Measurements from ENCODE around the gene TRAP1. TPM values are rescaled to one million over a fixed set of nuclear protein-coding genes. Genes with fewer than 3 reads are reported as not detected.

TRAP1 gene
- total RNA-seq, 2 experiments from 2014 or later = 185 to 242 TPM

- Histone ChIP-seq H3K27ac (ENCODE audit: low read depth, low read length, poor library complexity, severe bottlenecking) (no peak overlapping the region), H3K4me1 (ENCODE audit: insufficient read depth, low read length, poor library complexity, severe bottlenecking) (no peaks in the 10 kb centered on the region), H3K9me2 (ENCODE audit: insufficient read depth, low read length) (no peaks in the 10 kb centered on the region), H3K79me2 (ENCODE audit: insufficient read depth, low read depth, low read length) (peaks cover 75% of the 10 kb centered on the region), H3K9me3 (ENCODE audit: low read length) (no peaks in the 10 kb centered on the region), H3K36me3 (ENCODE audit: insufficient read depth, low read length) (peaks cover 63% of the 10 kb centered on the region), H3K4me3 (ENCODE audit: low read depth, low read length, poor library complexity, severe bottlenecking) (no peak overlapping the region), H2AFZ (ENCODE audit: low read length) (no peak overlapping the region), H3K4me2 (ENCODE audit: low read length) (no peak overlapping the region), H4K20me1 (ENCODE audit: insufficient read depth, low read length) (no peaks in the 10 kb centered on the region)
- no peak for TF ChIP-seq CTCF (conservative IDR thresholded peaks at IDR 0.05; ENCODE audit: low read length)
- TF ChIP-seq EZH2phosphoT487 (IDR thresholded peaks at IDR 0.05; ENCODE audit: borderline replicate concordance, low read depth, low read length) = no peak
- intact Hi-C loops (cut with micrococcal nuclease; ENCODE audit: unreplicated experiment) = no loop called here
- no TSS peak for BruUV-seq (replicated peaks)
- DNase-seq (ENCODE audit: low spot score) = no peak
- POLR2A ChIA-PET = no interaction called here
- CTCF ChIA-PET (ENCODE audit: unreplicated experiment) = no interaction called here
Observed at GRCh38 chr16:3706253-3707012, 10.9 kb downstream of the TRAP1 start.

- Histone ChIP-seq H2AFZ (ENCODE audit: low read length) (no peak overlapping the region), H3K4me2 (ENCODE audit: low read length) (no peak overlapping the region), H3K4me1 (ENCODE audit: insufficient read depth, low read length, poor library complexity, severe bottlenecking) (no peaks in the 10 kb centered on the region), H3K9me2 (ENCODE audit: insufficient read depth, low read length) (no peaks in the 10 kb centered on the region), H3K4me3 (ENCODE audit: low read depth, low read length, poor library complexity, severe bottlenecking) (no peak overlapping the region), H3K9me3 (ENCODE audit: low read length) (0 out of 2 replicates have a peak, but pooled peaks cover 4% of the 10 kb centered on the region), H3K36me3 (ENCODE audit: insufficient read depth, low read length) (peaks cover 74% of the 10 kb centered on the region), H3K27ac (ENCODE audit: low read depth, low read length, poor library complexity, severe bottlenecking) (no peak overlapping the region), H3K79me2 (ENCODE audit: insufficient read depth, low read depth, low read length) (peaks cover 77% of the 10 kb centered on the region), H4K20me1 (ENCODE audit: insufficient read depth, low read length) (no peaks in the 10 kb centered on the region)
- CTCF ChIA-PET (ENCODE audit: unreplicated experiment) = no interaction called here
- no peak for DNase-seq (ENCODE audit: low spot score)
- POLR2A ChIA-PET = interaction anchor here (0.6 to 0.7 kb wide), 4 partner anchors 9 to 18 kb away, joined by 3 to 4 read pairs (median 4); no protein-coding TSS in a partner anchor
- TF ChIP-seq EZH2phosphoT487 (IDR thresholded peaks at IDR 0.05; ENCODE audit: borderline replicate concordance, low read depth, low read length) (no peak), CTCF (conservative IDR thresholded peaks at IDR 0.05; ENCODE audit: low read length) (no peak)
- no TSS peak for BruUV-seq (replicated peaks)
- intact Hi-C loops (cut with micrococcal nuclease; ENCODE audit: unreplicated experiment) = no loop called here
Observed at GRCh38 chr16:3702082-3702481, 15.2 kb downstream of the TRAP1 start.

GRCh38 chr16:3701531-3701930 lies 15.8 kb downstream of the TRAP1 start:
- DNase-seq (ENCODE audit: low spot score) = no peak
- TF ChIP-seq CTCF (conservative IDR thresholded peaks at IDR 0.05; ENCODE audit: low read length) = no peak
- no peak for TF ChIP-seq EZH2phosphoT487 (IDR thresholded peaks at IDR 0.05; ENCODE audit: borderline replicate concordance, low read depth, low read length)
- Histone ChIP-seq H3K4me2 (ENCODE audit: low read length) (no peak overlapping the region), H3K36me3 (ENCODE audit: insufficient read depth, low read length) (peaks cover 72% of the 10 kb centered on the region), H2AFZ (ENCODE audit: low read length) (no peak overlapping the region), H3K27ac (ENCODE audit: low read depth, low read length, poor library complexity, severe bottlenecking) (no peak overlapping the region), H4K20me1 (ENCODE audit: insufficient read depth, low read length) (no peaks in the 10 kb centered on the region), H3K79me2 (ENCODE audit: insufficient read depth, low read depth, low read length) (peaks cover 78% of the 10 kb centered on the region), H3K4me1 (ENCODE audit: insufficient read depth, low read length, poor library complexity, severe bottlenecking) (no peaks in the 10 kb centered on the region), H3K9me2 (ENCODE audit: insufficient read depth, low read length) (no peaks in the 10 kb centered on the region), H3K4me3 (ENCODE audit: low read depth, low read length, poor library complexity, severe bottlenecking) (no peak overlapping the region), H3K9me3 (ENCODE audit: low read length) (0 out of 2 replicates have a peak, but pooled peaks cover 4% of the 10 kb centered on the region)
- ChIA-PET CTCF (ENCODE audit: unreplicated experiment) (no interaction called here), POLR2A (interaction anchor here (0.6 to 0.7 kb wide), 3 partner anchors 9 to 17 kb away, joined by 3 to 4 read pairs (median 3); no protein-coding TSS in a partner anchor)
- intact Hi-C loops (cut with micrococcal nuclease; ENCODE audit: unreplicated experiment) = no loop called here
- BruUV-seq (replicated peaks) = no TSS peak

Data from OCI-LY7 (cell line).